IMR-90 (cell line): ENCODE data around the gene SLC25A26. TPM values are rescaled to one million over a fixed set of nuclear protein-coding genes. Genes with fewer than 3 reads are reported as not detected.

Experiments used
- ATAC-seq: fragments of 200-7000 bp; cut with Tn5 transposase; 2 replicates; pipeline ENCODE4 v1.9.1; 2020; ENCODE audit warnings: low read depth, mild to moderate bottlenecking, moderate library complexity
- BruUV-seq: library from RNA; stranded (reverse); fragments of 400-500 nt; replicated peaks from 2 replicates; lab custom pipeline; 2021; lab: Mats Ljungman, UMichigan
- CTCF ChIA-PET: fragments of 300-600 bp; formaldehyde crosslinking; extraction: SDS; loops from one replicate; lab custom pipeline; 2021; ENCODE audit warnings: antibody characterized with exemption; lab: Yijun Ruan, JAX
- POLR2A ChIA-PET: fragments of 300-600 bp; sonication (Branson Sonifier 250); formaldehyde crosslinking; loops from one replicate; lab custom pipeline; 2022; ENCODE audit warnings: antibody characterized with exemption; ENCODE audit not compliant: unreplicated experiment; lab: Charles Lee
- DNase-seq: peaks from one replicate; pipeline ENCODE4 v3.0.0; 2013
- H2AFZ ChIP-seq: replicated peaks from 2 replicates; pipeline ENCODE3; 2013; ENCODE audit warnings: low read length, mild to moderate bottlenecking; ENCODE audit not compliant: poor library complexity
- H2AK5ac ChIP-seq: 2 replicates; pipeline ENCODE4 v1.6.1; 2013; ENCODE audit warnings: low read depth, low read length, inconsistent platforms
- H2AK9ac ChIP-seq: replicated peaks from 2 replicates; pipeline ENCODE3; 2013; ENCODE audit warnings: mild to moderate bottlenecking, low read depth, low read length, moderate library complexity; ENCODE audit not compliant: poor library complexity
- H2BK120ac ChIP-seq: 2 replicates; pipeline ENCODE4 v1.6.1; 2013; ENCODE audit warnings: low read depth, low read length, inconsistent platforms
- H2BK15ac ChIP-seq: 3 replicates; pipeline ENCODE4 v1.6.1; 2013; ENCODE audit warnings: low read depth, low read length, inconsistent platforms
- H2BK20ac ChIP-seq: 2 replicates; pipeline ENCODE4 v1.6.1; 2013; ENCODE audit warnings: low read depth, mild to moderate bottlenecking, inconsistent platforms, low read length, moderate library complexity
- H2BK5ac ChIP-seq: 2 replicates; pipeline ENCODE4 v1.6.1; 2013; ENCODE audit warnings: mild to moderate bottlenecking, low read depth, low read length, inconsistent platforms; ENCODE audit not compliant: poor library complexity, severe bottlenecking
- H3K14ac ChIP-seq: replicated peaks from 2 replicates; pipeline ENCODE4 v1.6.1; 2013; ENCODE audit warnings: low read depth, low read length, inconsistent platforms
- H3K18ac ChIP-seq: 2 replicates; pipeline ENCODE4 v1.6.1; 2013; ENCODE audit warnings: low read depth, low read length, control low read depth
- H3K23ac ChIP-seq: 2 replicates; pipeline ENCODE4 v1.6.1; 2013; ENCODE audit warnings: low read depth, low read length, inconsistent platforms
- H3K27ac ChIP-seq: 2 replicates; pipeline ENCODE4 v1.5.1; 2013; ENCODE audit warnings: mild to moderate bottlenecking, control low read depth, low read length; ENCODE audit not compliant: insufficient read depth
- H3K27me3 ChIP-seq: 2 replicates; pipeline ENCODE4 v1.6.1; 2013; ENCODE audit warnings: low read length; ENCODE audit not compliant: control insufficient read depth, insufficient read depth
- H3K36me3 ChIP-seq: 2 replicates; pipeline ENCODE4 v1.6.1; 2013; ENCODE audit warnings: low read length, mixed read lengths; ENCODE audit not compliant: control insufficient read depth, insufficient read depth
- H3K4ac ChIP-seq: 2 replicates; pipeline ENCODE4 v1.6.1; 2013; ENCODE audit warnings: low read depth, low read length, inconsistent platforms
- H3K4me1 ChIP-seq: 2 replicates; pipeline ENCODE4 v1.6.1; 2013; ENCODE audit warnings: low read length, mixed read lengths; ENCODE audit not compliant: control insufficient read depth, insufficient read depth
- H3K4me2 ChIP-seq: 2 replicates; pipeline ENCODE4 v1.6.1; 2013; ENCODE audit warnings: low read depth, mild to moderate bottlenecking, control low read depth, low read length, moderate library complexity
- H3K4me3 ChIP-seq: 2 replicates; pipeline ENCODE4 v1.5.1; 2013; ENCODE audit warnings: low read depth, mild to moderate bottlenecking, control low read depth, low read length, moderate library complexity; ENCODE audit not compliant: insufficient read depth
- H3K56ac ChIP-seq: 2 replicates; pipeline ENCODE4 v1.6.1; 2013; ENCODE audit warnings: low read length, inconsistent platforms; ENCODE audit not compliant: insufficient read depth; ENCODE audit errors: extremely low read depth
- H3K79me1 ChIP-seq, 2 experiments: 2 replicates each; pipeline ENCODE4 v1.6.1; 2013; ENCODE audit warnings: low read length in 2 of 2, inconsistent platforms in 1 of 2, low read depth in 1 of 2
- H3K9ac ChIP-seq: 2 replicates; pipeline ENCODE4 v1.6.1; 2013; ENCODE audit warnings: low read depth, low read length, control low read depth
- H3K9me1 ChIP-seq: 2 replicates; pipeline ENCODE4 v1.6.1; 2013; ENCODE audit warnings: low read length, inconsistent platforms; ENCODE audit not compliant: insufficient read depth
- H3K9me3 ChIP-seq: 2 replicates; pipeline ENCODE4 v1.6.1; 2013; ENCODE audit warnings: low read length; ENCODE audit not compliant: control insufficient read depth, insufficient read depth
- H4K20me1 ChIP-seq: 2 replicates; pipeline ENCODE4 v1.6.1; 2013; ENCODE audit warnings: low read length, inconsistent platforms; ENCODE audit not compliant: insufficient read depth
- H4K5ac ChIP-seq: 2 replicates; pipeline ENCODE4 v1.6.1; 2013; ENCODE audit warnings: mild to moderate bottlenecking, low read depth, low read length, control low read depth
- H4K8ac ChIP-seq, 2 experiments: 2 replicates each; pipeline ENCODE4 v1.6.1; 2013; ENCODE audit warnings: low read depth in 2 of 2, low read length in 2 of 2, control low read depth in 1 of 2, inconsistent platforms in 1 of 2
- H4K91ac ChIP-seq: 2 replicates; pipeline ENCODE4 v1.6.1; 2013; ENCODE audit warnings: low read depth, low read length, inconsistent platforms; ENCODE audit not compliant: insufficient read depth
- BHLHE40 ChIP-seq: fragments of 150-350 bp; IDR thresholded peaks from 2 replicates; pipeline ENCODE4 v1.6.1; 2016; ENCODE audit warnings: mild to moderate bottlenecking, low read depth, low read length
- CEBPB ChIP-seq: IDR thresholded peaks from 2 replicates; pipeline ENCODE4 v1.6.1; 2012; ENCODE audit warnings: low read depth, low read length, improper control_type of control experiment
- CHD1 ChIP-seq: IDR thresholded peaks from 2 replicates; pipeline ENCODE4 v1.6.1; 2012; ENCODE audit warnings: low read depth, low read length, improper control_type of control experiment
- FOS ChIP-seq: fragments of 150-350 bp; IDR thresholded peaks from 2 replicates; pipeline ENCODE4 v1.6.1; 2016; ENCODE audit warnings: low read depth, low read length
- MAFK ChIP-seq: IDR thresholded peaks from 2 replicates; pipeline ENCODE4 v1.6.1; 2012; ENCODE audit warnings: low read depth, low read length, improper control_type of control experiment
- MAZ ChIP-seq: IDR thresholded peaks from 2 replicates; pipeline ENCODE4 v1.6.1; 2012; ENCODE audit warnings: low read depth, mild to moderate bottlenecking, low read length, improper control_type of control experiment, moderate library complexity, borderline replicate concordance
- MXI1 ChIP-seq: IDR thresholded peaks from 2 replicates; pipeline ENCODE4 v1.6.1; 2012; ENCODE audit warnings: low read depth, mild to moderate bottlenecking, low read length, moderate library complexity, borderline replicate concordance
- NFE2L2 ChIP-seq: fragments of 150-350 bp; IDR thresholded peaks from 2 replicates; pipeline ENCODE4 v1.6.1; 2016; ENCODE audit warnings: low read depth, mild to moderate bottlenecking, low read length
- POLR2A ChIP-seq: IDR thresholded peaks from 2 replicates; pipeline ENCODE4 v1.6.1; 2012; ENCODE audit warnings: mild to moderate bottlenecking, low read depth, low read length
- RAD21 ChIP-seq: IDR thresholded peaks from 2 replicates; pipeline ENCODE4 v1.6.1; 2012; ENCODE audit warnings: low read length, improper control_type of control experiment
- RCOR1 ChIP-seq: IDR thresholded peaks from 2 replicates; pipeline ENCODE4 v1.6.1; 2012; ENCODE audit warnings: mild to moderate bottlenecking, low read length, improper control_type of control experiment; ENCODE audit not compliant: insufficient replicate concordance
- RFX5 ChIP-seq: IDR thresholded peaks from 2 replicates; pipeline ENCODE4 v1.8.0; 2012; ENCODE audit warnings: low read depth, mild to moderate bottlenecking, low read length, moderate library complexity
- SMC3 ChIP-seq: fragments of 150-350 bp; IDR thresholded peaks from 2 replicates; pipeline ENCODE4 v1.6.1; 2016; ENCODE audit warnings: low read depth, mild to moderate bottlenecking, antibody characterized with exemption, low read length, moderate library complexity
- USF2 ChIP-seq: fragments of 150-350 bp; IDR thresholded peaks from 2 replicates; pipeline ENCODE4 v1.6.1; 2017; ENCODE audit warnings: mild to moderate bottlenecking, antibody characterized with exemption, low read length, low read depth
- WGBS, 2 experiments: methylation state at CpG; one replicate each; pipeline versions ENCODE4 v1.1.5 to v1.1.7; 2013; ENCODE audit warnings: missing lambda C conversion rate in 2 of 2; ENCODE audit not compliant: insufficient read length in 1 of 2; ENCODE audit errors: extremely low coverage in 2 of 2; 5-methylcytosine and 5-hydroxymethylcytosine counted together
- dilution Hi-C: fragments of 300-500 bp; cut with HindIII; formaldehyde crosslinking; loops from one replicate; pipeline ENCODE4 v1.14.3; 2018; ENCODE audit warnings: low sequenced_read_pairs; ENCODE audit not compliant: unreplicated experiment
- in situ Hi-C: fragments of 300-500 bp; cut with MboI; formaldehyde crosslinking; loops from 3 replicates; pipeline ENCODE4 v1.14.3; 2019; ENCODE audit warnings: low sequenced_read_pairs, inconsistent platforms, mixed read lengths
- intact Hi-C: fragments of 100-400 bp; cut with micrococcal nuclease; formaldehyde crosslinking; loops from 2 replicates; pipeline ENCODE4 v1.10.0; 2022
- polyA plus RNA-seq, 3 experiments: library from polyadenylated mRNA; depleted of rRNA; stranded (reverse); fragments of >200 nt; gene quantifications; 2 replicates each; pipeline ENCODE4 v1.2.3, GENCODE V29; 2012; ENCODE audit warnings: low replicate concordance in 1 of 3
- total RNA-seq: library from RNA; depleted of rRNA; stranded (reverse); fragments of >200 nt; gene quantifications from 2 replicates; pipeline ENCODE4 v1.2.3, GENCODE V29; 2012
- TF ChIP-seq, protein P1 (sequence below): conservative IDR thresholded peaks from 2 replicates; pipeline ENCODE4 v1.5.1; 2012; ENCODE audit warnings: mild to moderate bottlenecking, low read depth, low read length, improper control_type of control experiment
- TF ChIP-seq, protein P2 (sequence below): fragments of 150-350 bp; IDR thresholded peaks from 2 replicates; pipeline ENCODE4 v1.6.1; 2016; ENCODE audit warnings: low read depth, mild to moderate bottlenecking, low read length, moderate library complexity, borderline replicate concordance

Gene SLC25A26
- total and polyA plus RNA-seq, 2 of the 4 experiments (the other 2 are of a cell fraction): 10.9 to 12.7 TPM

GRCh38 chr3:66395635-66396034 lies 174.8 kb downstream of the SLC25A26 start:
- H3K18ac ChIP-seq: no peak overlapping the region
- no peak overlapping the region for H4K5ac ChIP-seq
- H3K9me1 ChIP-seq: peaks cover 26% of the 10 kb centered on the region
- H3K4ac ChIP-seq: no peak overlapping the region
- H3K27me3 ChIP-seq: no peaks in the 10 kb centered on the region
- H3K9me3 ChIP-seq: no peaks in the 10 kb centered on the region
- no peak overlapping the region for H2AK9ac ChIP-seq
- peaks cover 0 to 13% of the 10 kb centered on the region in 2 experiments; a peak in 2 of 4 replicates for H3K79me1 ChIP-seq
- peaks cover 66% of the 10 kb centered on the region for H3K36me3 ChIP-seq
- dilution Hi-C loops: no loop called here
- 98% methylated on average over 7 of the region's 10 CpGs; no CpG with 5 or more reads in 1 of the 2 experiments for WGBS, 2 experiments
- H3K4me2 ChIP-seq: no peak overlapping the region
- H2BK120ac ChIP-seq: peak overlapping the region; percentile 11; the same call in 1 of the 2 replicates
- peak overlapping the region; percentile 6 for H2AK5ac ChIP-seq
- no peak overlapping the region for H2AFZ ChIP-seq
- DNase-seq (no peak), ATAC-seq (no peak)
- BruUV-seq: no TSS peak
- H2BK5ac ChIP-seq: peak overlapping the region; percentile 15
- H3K4me3 ChIP-seq: no peak overlapping the region
- POLR2A ChIA-PET: no interaction called here
- no peak overlapping the region for H3K23ac ChIP-seq
- peaks cover 13% of the 10 kb centered on the region for H3K4me1 ChIP-seq
- CTCF ChIA-PET: no interaction called here
- no peak overlapping the region for H3K9ac ChIP-seq
- H3K14ac ChIP-seq: no peak overlapping the region
- H3K27ac ChIP-seq: no peak overlapping the region
- in situ Hi-C loops: no loop called here
- TF ChIP-seq NFE2L2: no peak
- TF ChIP-seq POLR2A: no peak
- no peak for TF ChIP-seq MAFK
- TF ChIP-seq RFX5: no peak
- TF ChIP-seq BHLHE40: no peak
- TF ChIP-seq MAZ: no peak
- no peak for TF ChIP-seq MXI1
- no peak for TF ChIP-seq RCOR1
- no peak for TF ChIP-seq CHD1
- TF ChIP-seq RAD21: no peak
- TF ChIP-seq USF2: no peak
- TF ChIP-seq SMC3: no peak
- TF ChIP-seq FOS: no peak
- TF ChIP-seq, protein P1, sequence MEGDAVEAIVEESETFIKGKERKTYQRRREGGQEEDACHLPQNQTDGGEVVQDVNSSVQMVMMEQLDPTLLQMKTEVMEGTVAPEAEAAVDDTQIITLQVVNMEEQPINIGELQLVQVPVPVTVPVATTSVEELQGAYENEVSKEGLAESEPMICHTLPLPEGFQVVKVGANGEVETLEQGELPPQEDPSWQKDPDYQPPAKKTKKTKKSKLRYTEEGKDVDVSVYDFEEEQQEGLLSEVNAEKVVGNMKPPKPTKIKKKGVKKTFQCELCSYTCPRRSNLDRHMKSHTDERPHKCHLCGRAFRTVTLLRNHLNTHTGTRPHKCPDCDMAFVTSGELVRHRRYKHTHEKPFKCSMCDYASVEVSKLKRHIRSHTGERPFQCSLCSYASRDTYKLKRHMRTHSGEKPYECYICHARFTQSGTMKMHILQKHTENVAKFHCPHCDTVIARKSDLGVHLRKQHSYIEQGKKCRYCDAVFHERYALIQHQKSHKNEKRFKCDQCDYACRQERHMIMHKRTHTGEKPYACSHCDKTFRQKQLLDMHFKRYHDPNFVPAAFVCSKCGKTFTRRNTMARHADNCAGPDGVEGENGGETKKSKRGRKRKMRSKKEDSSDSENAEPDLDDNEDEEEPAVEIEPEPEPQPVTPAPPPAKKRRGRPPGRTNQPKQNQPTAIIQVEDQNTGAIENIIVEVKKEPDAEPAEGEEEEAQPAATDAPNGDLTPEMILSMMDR: no peak
- TF ChIP-seq, protein P2, sequence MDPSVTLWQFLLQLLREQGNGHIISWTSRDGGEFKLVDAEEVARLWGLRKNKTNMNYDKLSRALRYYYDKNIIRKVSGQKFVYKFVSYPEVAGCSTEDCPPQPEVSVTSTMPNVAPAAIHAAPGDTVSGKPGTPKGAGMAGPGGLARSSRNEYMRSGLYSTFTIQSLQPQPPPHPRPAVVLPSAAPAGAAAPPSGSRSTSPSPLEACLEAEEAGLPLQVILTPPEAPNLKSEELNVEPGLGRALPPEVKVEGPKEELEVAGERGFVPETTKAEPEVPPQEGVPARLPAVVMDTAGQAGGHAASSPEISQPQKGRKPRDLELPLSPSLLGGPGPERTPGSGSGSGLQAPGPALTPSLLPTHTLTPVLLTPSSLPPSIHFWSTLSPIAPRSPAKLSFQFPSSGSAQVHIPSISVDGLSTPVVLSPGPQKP: no peak
- no peak for TF ChIP-seq CEBPB
- H2BK15ac ChIP-seq: no peak overlapping the region
- no peak overlapping the region for H4K8ac ChIP-seq
- no peak overlapping the region for H3K56ac ChIP-seq
- no peaks in the 10 kb centered on the region for H4K20me1 ChIP-seq
- no peak overlapping the region; the same call in 1 of the 2 replicates for H2BK20ac ChIP-seq
- no peak overlapping the region for H4K91ac ChIP-seq
- intact Hi-C loops: no loop called here
